Measurements from ENCODE around the gene WDFY3. TPM values are rescaled to one million over a fixed set of nuclear protein-coding genes. Genes with fewer than 3 reads are reported as not detected.

WDFY3 gene
- total and polyA plus RNA-seq, 4 experiments from 2014 or later, result 1.2 to 2.7 (median 2.1) TPM; not detected in 1

DNA sequence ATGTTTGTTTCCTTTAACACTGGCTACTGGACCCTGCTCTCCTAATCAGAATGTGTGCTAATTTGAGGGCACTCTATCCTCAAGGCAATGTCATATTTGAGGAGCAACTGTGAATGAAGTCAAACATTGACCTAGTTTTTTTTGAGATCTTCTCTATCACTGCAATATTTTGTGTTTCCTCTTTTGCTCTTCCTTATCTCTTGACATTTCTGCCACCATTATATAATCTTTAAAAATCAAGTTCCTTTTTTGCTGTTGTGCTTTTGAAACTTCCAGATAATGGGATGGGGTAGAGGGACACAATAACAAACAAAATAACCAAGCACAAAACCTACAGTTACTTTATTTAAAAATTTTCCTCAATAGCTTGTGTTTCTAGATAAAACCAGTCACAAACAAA is 7.4 kb upstream of the WDFY3 start:
- DNase-seq, result no peak
- intact Hi-C loops (cut with micrococcal nuclease), result no loop called here
- Mint-ChIP-seq H3K36me3 (no peaks in the 10 kb centered on the region), H3K4me1 (no peaks in the 10 kb centered on the region), H3K27ac (no peak overlapping the region), H3K27me3 (peaks cover 0 to 8% of the 10 kb centered on the region in 2 donors), H3K9me3 (peaks cover 0 to 3% (median 0%) of the 10 kb centered on the region in 8 donors), H3K4me3 (no peak overlapping the region)
- POLR2A ChIA-PET (ENCODE audit: partially characterized antibody), result no interaction called here
- Histone ChIP-seq H3K36me3 (ENCODE audit: insufficient read depth, low read length) (no peaks in the 10 kb centered on the region), H3K9me3 (ENCODE audit: control insufficient read depth in 1 of 2, low read length in 2 of 2) (no peaks in the 10 kb centered on the region), H3K4me1 (ENCODE audit: insufficient read depth, low read length) (no peaks in the 10 kb centered on the region), H3K4me3 (ENCODE audit: low read length in 2 of 2) (no peak overlapping the region), H3K27ac (ENCODE audit: low read depth, low read length) (no peak overlapping the region), H3K27me3 (ENCODE audit: insufficient read depth, low read length) (no peaks in the 10 kb centered on the region)
- CTCF ChIA-PET (ENCODE audit: partially characterized antibody), result no interaction called here

DNA sequence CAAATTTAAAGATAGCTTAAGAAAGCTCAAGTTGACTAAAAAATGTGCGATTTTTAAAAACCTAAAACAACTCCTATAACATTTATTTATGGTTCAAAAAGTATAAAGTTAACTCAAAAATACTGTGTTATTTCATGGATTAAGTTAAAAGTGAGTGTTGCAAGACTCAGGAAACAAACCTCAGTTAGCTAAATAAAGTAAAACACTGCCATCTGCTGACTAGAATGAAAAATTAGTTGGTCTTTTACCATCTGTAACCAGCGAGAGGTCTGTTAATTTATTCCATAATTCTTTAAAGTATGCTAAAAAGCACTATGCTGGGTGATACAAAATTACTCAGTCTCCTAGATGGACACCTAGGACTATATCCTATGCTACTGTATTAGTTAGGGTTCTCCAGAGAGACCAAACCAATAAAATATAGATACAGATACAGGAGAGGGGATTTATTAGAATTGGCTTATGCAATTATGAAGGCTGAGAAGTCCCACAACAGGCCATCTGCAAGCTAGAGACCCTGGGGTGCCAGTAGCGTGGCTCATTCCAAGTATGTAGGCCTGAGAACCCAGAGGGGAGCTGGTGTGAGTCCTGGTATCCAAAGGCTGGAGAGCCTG is 4.9 kb upstream of the WDFY3 start:
- Mint-ChIP-seq H3K27me3 (peaks cover 15 to 19% of the 10 kb centered on the region in 2 donors), H3K4me3 (no peak overlapping the region), H3K9me3 (peaks cover 0 to 3% (median 0%) of the 10 kb centered on the region in 8 donors), H3K27ac (no peak overlapping the region), H3K36me3 (no peaks in the 10 kb centered on the region), H3K4me1 (peaks cover 6 to 11% (median 9%) of the 10 kb centered on the region in 4 donors)
- CTCF ChIA-PET (ENCODE audit: partially characterized antibody), result interaction anchor here (0.8 to 2.0 kb wide), 5 partner anchors 11 to 1327 kb away, joined by 3 to 10 read pairs (median 6); no protein-coding TSS in a partner anchor
- intact Hi-C loops (cut with micrococcal nuclease), result loop anchor here (1.0 kb wide), 1 partner anchor 221 kb away; no protein-coding TSS in a partner anchor
- no peaks in the 10 kb centered on the region for H3K36me3 ChIP-seq (ENCODE audit: insufficient read depth, low read length)
- H3K27me3 ChIP-seq (ENCODE audit: insufficient read depth, low read length), result no peaks in the 10 kb centered on the region
- H3K4me3 ChIP-seq (ENCODE audit: low read length in 2 of 2), result no peak overlapping the region
- H3K4me1 ChIP-seq (ENCODE audit: insufficient read depth, low read length), result no peaks in the 10 kb centered on the region
- no peaks in the 10 kb centered on the region for H3K9me3 ChIP-seq (ENCODE audit: control insufficient read depth in 1 of 2, low read length in 2 of 2)
- DNase-seq, result peak in 1 of 5 donors; percentile 15
- no peak overlapping the region for H3K27ac ChIP-seq (ENCODE audit: low read depth, low read length)
- POLR2A ChIA-PET (ENCODE audit: partially characterized antibody), result no interaction called here

DNA sequence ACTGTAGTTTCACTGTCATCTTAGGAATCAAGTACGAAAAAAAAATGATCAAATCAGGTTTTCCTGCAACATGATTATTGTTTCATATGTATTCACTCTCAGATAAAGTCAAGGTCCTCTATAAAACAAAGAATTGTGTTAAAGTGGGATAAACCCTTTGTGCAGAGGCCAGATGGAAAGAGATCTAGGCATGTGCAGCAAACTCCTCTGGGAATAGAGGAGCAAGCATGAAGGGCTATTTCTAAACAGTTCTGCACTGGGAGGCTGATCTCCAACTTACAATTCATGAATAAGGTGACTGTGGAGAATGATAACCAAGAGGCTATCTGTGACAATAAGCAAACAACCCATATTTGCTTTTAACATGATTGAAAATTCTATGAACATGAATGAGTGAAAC is 2.4 kb upstream of the WDFY3 start:
- H3K27me3 Mint-ChIP-seq, result peaks cover 23 to 24% of the 10 kb centered on the region in 2 donors
- no peak overlapping the region for H3K4me3 ChIP-seq (ENCODE audit: low read length in 2 of 2)
- POLR2A ChIA-PET (ENCODE audit: partially characterized antibody), result no interaction called here

DNA sequence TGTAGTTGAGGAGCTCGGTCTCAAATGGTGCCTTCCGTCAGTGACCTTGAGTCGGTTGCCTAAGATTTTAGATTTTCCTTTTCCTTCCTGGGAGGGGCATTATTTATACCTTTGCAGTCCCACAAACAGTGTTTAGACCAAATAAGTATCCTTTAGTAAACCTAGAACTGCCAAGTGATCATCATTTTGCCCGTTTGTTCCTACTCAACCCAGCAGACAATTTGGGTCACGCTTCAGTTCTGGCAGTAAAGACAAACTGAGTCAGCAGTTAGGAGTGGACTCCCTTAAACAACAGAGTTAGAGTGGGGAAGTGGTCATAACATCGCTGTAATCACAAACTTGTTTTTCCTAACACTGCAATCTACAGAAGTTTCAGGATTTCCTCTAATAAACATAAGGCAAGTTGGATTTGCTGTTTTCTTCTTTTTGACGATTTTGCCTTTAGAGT is 777 bp upstream of the WDFY3 start:
- peaks cover 0 to 3% (median 0%) of the 10 kb centered on the region in 8 donors for H3K9me3 Mint-ChIP-seq
- Histone ChIP-seq H3K36me3 (ENCODE audit: insufficient read depth, low read length) (no peaks in the 10 kb centered on the region), H3K9me3 (ENCODE audit: control insufficient read depth in 1 of 2, low read length in 2 of 2) (no peaks in the 10 kb centered on the region), H3K27ac (ENCODE audit: low read depth, low read length) (no peak overlapping the region), H3K27me3 (ENCODE audit: insufficient read depth, low read length) (peaks cover 11% of the 10 kb centered on the region), H3K4me1 (ENCODE audit: insufficient read depth, low read length) (peaks cover 7% of the 10 kb centered on the region), H3K4me3 (ENCODE audit: low read length in 2 of 2) (no peak overlapping the region)
- H3K36me3 Mint-ChIP-seq, result no peaks in the 10 kb centered on the region
- H3K27ac Mint-ChIP-seq, result peak overlapping the region in 1 of 7 donors; percentile 5
- H3K4me3 Mint-ChIP-seq, result peak overlapping the region; percentile 1 to 89 (median 84)
- intact Hi-C loops (cut with micrococcal nuclease), result no loop called here
- DNase-seq, result no peak
- H3K4me1 Mint-ChIP-seq, result peaks cover 8 to 18% (median 15%) of the 10 kb centered on the region in 4 donors
- ChIA-PET POLR2A (ENCODE audit: partially characterized antibody) (no interaction called here), CTCF (ENCODE audit: partially characterized antibody) (no interaction called here)
- peaks cover 19 to 28% of the 10 kb centered on the region in 2 donors for H3K27me3 Mint-ChIP-seq

More for the DNA sequence above, 2.4 kb upstream of the WDFY3 start:
- Histone ChIP-seq H3K9me3 (ENCODE audit: control insufficient read depth in 1 of 2, low read length in 2 of 2) (no peaks in the 10 kb centered on the region), H3K27ac (ENCODE audit: low read depth, low read length) (no peak overlapping the region), H3K36me3 (ENCODE audit: insufficient read depth, low read length) (no peaks in the 10 kb centered on the region), H3K4me1 (ENCODE audit: insufficient read depth, low read length) (peaks cover 7% of the 10 kb centered on the region), H3K27me3 (ENCODE audit: insufficient read depth, low read length) (peaks cover 11% of the 10 kb centered on the region)
- Mint-ChIP-seq H3K4me1 (peaks cover 8 to 18% (median 15%) of the 10 kb centered on the region in 4 donors), H3K27ac (no peak overlapping the region), H3K4me3 (peak overlapping the region in 1 of 8 donors; percentile 2), H3K36me3 (no peaks in the 10 kb centered on the region), H3K9me3 (peaks cover 0 to 3% (median 0%) of the 10 kb centered on the region in 8 donors)
- intact Hi-C loops (cut with micrococcal nuclease), result no loop called here
- CTCF ChIA-PET (ENCODE audit: partially characterized antibody), result no interaction called here
- no peak for DNase-seq

DNA sequence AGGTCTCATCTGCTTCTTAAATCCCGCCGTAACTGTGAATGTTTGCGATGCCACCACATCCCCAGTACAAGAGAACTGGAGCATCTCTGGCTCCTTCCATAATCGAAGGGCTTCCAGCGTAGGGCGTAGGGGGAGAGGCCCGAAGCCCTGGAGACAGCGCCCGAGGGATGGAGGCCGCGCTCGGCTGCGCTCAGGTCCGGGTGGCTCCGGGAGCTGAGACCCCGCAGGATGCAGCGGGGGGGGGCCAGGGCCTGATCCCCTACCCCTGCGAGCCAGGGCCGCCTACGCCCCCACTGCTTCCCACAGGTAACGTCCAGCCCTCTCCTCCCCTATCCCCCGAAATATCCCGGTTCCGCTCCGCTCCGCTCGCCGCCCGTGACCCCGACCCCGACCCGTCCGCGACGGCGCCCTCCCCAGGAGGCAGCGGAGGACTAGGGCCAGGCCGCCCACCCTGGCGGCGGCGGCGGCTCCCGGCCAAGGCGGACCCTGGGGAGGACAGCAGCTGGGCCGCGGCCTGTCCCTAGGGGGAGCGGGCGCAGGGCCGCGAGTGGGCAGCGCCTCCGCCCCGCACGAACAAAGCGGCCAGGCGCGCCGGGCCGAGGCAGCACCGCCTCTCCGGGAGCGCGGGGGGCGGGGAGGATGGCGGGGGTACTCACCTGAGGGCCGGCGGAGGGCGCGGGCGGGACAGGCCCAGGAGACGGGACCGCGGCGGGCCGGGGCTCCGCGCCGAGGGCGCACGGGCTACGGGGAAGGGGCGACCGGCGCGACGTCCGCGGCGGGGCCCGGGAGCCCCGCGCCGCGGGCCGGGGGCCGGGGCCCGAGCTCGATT is 723 bp downstream of the WDFY3 start:
- Histone ChIP-seq H3K9me3 (ENCODE audit: control insufficient read depth in 1 of 2, low read length in 2 of 2) (no peaks in the 10 kb centered on the region), H3K4me1 (ENCODE audit: insufficient read depth, low read length) (peaks cover 7% of the 10 kb centered on the region), H3K27ac (ENCODE audit: low read depth, low read length) (no peak overlapping the region), H3K27me3 (ENCODE audit: insufficient read depth, low read length) (peaks cover 11% of the 10 kb centered on the region), H3K4me3 (ENCODE audit: low read length in 2 of 2) (no peak overlapping the region), H3K36me3 (ENCODE audit: insufficient read depth, low read length) (no peaks in the 10 kb centered on the region)
- intact Hi-C loops (cut with micrococcal nuclease), result no loop called here
- ChIA-PET POLR2A (ENCODE audit: partially characterized antibody) (no interaction called here), CTCF (ENCODE audit: partially characterized antibody) (no interaction called here)
- peak in 1 of 5 donors; percentile 34 for DNase-seq
- Mint-ChIP-seq H3K4me3 (peak overlapping the region; percentile 28 to 78 (median 55)), H3K27me3 (peaks cover 19 to 28% of the 10 kb centered on the region in 2 donors), H3K27ac (no peak overlapping the region), H3K36me3 (no peaks in the 10 kb centered on the region), H3K4me1 (peaks cover 8 to 18% (median 15%) of the 10 kb centered on the region in 4 donors), H3K9me3 (peaks cover 0 to 4% (median 0%) of the 10 kb centered on the region in 8 donors)

DNA sequence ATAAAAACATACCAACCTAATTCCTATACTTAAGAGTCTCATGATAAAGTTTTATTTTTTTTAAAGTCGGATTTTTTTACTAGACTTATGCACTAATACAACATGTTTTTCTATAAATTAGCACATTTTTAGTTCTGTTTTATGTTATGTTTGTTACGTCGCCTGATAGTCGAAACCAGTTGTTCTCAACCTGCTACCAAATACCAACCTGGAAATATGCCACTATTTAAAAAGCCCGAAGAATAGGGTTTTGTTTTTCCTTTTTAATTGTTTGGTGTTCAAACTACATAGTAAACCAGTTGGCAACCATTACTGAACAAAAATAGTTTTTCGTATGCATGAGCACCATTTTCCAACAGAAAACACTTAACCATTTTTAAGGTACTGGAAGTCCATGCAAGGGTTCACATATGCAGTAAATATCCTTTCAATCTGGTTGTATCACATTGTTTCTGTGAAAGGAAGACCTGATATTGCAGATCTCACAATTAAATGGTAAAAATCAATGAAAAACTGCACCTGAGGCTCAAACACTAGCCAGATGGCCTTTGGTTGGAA is 1.4 kb downstream of the WDFY3 start:
- Histone ChIP-seq H3K4me3 (ENCODE audit: low read length in 2 of 2) (no peak overlapping the region), H3K27me3 (ENCODE audit: insufficient read depth, low read length) (peaks cover 11% of the 10 kb centered on the region), H3K27ac (ENCODE audit: low read depth, low read length) (no peak overlapping the region), H3K9me3 (ENCODE audit: control insufficient read depth in 1 of 2, low read length in 2 of 2) (no peaks in the 10 kb centered on the region), H3K36me3 (ENCODE audit: insufficient read depth, low read length) (no peaks in the 10 kb centered on the region), H3K4me1 (ENCODE audit: insufficient read depth, low read length) (peaks cover 7% of the 10 kb centered on the region)
- Mint-ChIP-seq H3K27me3 (peaks cover 21 to 29% of the 10 kb centered on the region in 2 donors), H3K27ac (no peak overlapping the region), H3K4me1 (peaks cover 8 to 18% (median 15%) of the 10 kb centered on the region in 4 donors), H3K9me3 (peaks cover 0 to 6% (median 0%) of the 10 kb centered on the region in 8 donors), H3K4me3 (peak overlapping the region; percentile 28 to 78 (median 55)), H3K36me3 (no peaks in the 10 kb centered on the region)
- intact Hi-C loops (cut with micrococcal nuclease), result no loop called here
- ChIA-PET POLR2A (ENCODE audit: partially characterized antibody) (no interaction called here), CTCF (ENCODE audit: partially characterized antibody) (no interaction called here)
- no peak for DNase-seq

DNA sequence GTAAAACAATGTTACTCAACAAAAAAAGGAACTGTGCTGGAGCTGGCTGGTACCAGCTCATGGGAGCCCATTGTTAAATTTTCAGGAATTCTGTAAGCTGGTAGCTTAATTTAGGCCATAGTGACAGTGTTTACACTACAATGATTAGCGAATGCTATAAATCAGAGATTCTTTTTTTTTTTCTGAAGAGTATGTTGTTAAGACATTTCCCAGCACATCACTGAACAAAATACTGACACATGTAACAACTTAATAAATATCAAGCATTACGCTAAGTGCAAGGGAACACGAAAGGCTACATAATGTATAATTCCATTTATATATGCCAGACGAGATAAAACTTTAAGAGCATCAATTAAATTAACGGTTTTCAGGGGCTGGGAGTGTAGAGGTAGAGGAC is 4.4 kb downstream of the WDFY3 start:
- no peaks in the 10 kb centered on the region for H3K36me3 ChIP-seq (ENCODE audit: insufficient read depth, low read length)
- CTCF ChIA-PET (ENCODE audit: partially characterized antibody), result no interaction called here

More for the DNA sequence above, 4.4 kb downstream of the WDFY3 start:
- DNase-seq, result no peak
- no peak overlapping the region for H3K4me3 ChIP-seq (ENCODE audit: low read length in 2 of 2)
- intact Hi-C loops (cut with micrococcal nuclease), result no loop called here
- Mint-ChIP-seq H3K4me1 (peaks cover 6 to 14% (median 12%) of the 10 kb centered on the region in 4 donors), H3K27ac (no peak overlapping the region), H3K36me3 (no peaks in the 10 kb centered on the region), H3K9me3 (peaks cover 0 to 6% (median 0%) of the 10 kb centered on the region in 8 donors), H3K27me3 (peaks cover 15 to 21% of the 10 kb centered on the region in 2 donors), H3K4me3 (no peak overlapping the region)
- H3K27ac ChIP-seq (ENCODE audit: low read depth, low read length), result no peak overlapping the region
- H3K9me3 ChIP-seq (ENCODE audit: control insufficient read depth in 1 of 2, low read length in 2 of 2), result no peaks in the 10 kb centered on the region
- POLR2A ChIA-PET (ENCODE audit: partially characterized antibody), result no interaction called here
- peaks cover 7% of the 10 kb centered on the region for H3K4me1 ChIP-seq (ENCODE audit: insufficient read depth, low read length)
- peaks cover 11% of the 10 kb centered on the region for H3K27me3 ChIP-seq (ENCODE audit: insufficient read depth, low read length)

Measured in CD4-positive, alpha-beta memory T cell (primary cell).